GM18526 (cell line): ENCODE results near the gene ZCCHC13.

Experiments
- POLR2A ChIP-seq: IDR thresholded peaks from 3 replicates; pipeline ENCODE4 v1.6.1; 2011; ENCODE audit not compliant: insufficient read length; ENCODE audit errors: extremely low read depth

The ZCCHC13 gene

GRCh38 chrX:74295101-74295500 lies 8.9 kb upstream of the ZCCHC13 start:
- TF ChIP-seq POLR2A, result no peak

- no peak for TF ChIP-seq POLR2A
These were observed 6.2 kb upstream of the ZCCHC13 start for GRCh38 chrX:74297766-74298165.

- TF ChIP-seq POLR2A, result no peak
These were observed 3.1 kb upstream of the ZCCHC13 start for GRCh38 chrX:74300869-74301268.

GRCh38 chrX:74318672-74319071 lies 14.7 kb downstream of the ZCCHC13 start:
- no peak for TF ChIP-seq POLR2A

GRCh38 chrX:74321191-74321590 lies 17.2 kb downstream of the ZCCHC13 start:
- no peak for TF ChIP-seq POLR2A

GRCh38 chrX:74324131-74324530 lies 20.2 kb downstream of the ZCCHC13 start:
- no peak for TF ChIP-seq POLR2A

GRCh38 chrX:74325130-74326059 lies 21.4 kb downstream of the ZCCHC13 start:
- no peak for TF ChIP-seq POLR2A

GRCh38 chrX:74338852-74339251 lies 34.9 kb downstream of the ZCCHC13 start:
- TF ChIP-seq POLR2A, result no peak

GRCh38 chrX:74340051-74340450 lies 36.1 kb downstream of the ZCCHC13 start:
- no peak for TF ChIP-seq POLR2A

GRCh38 chrX:74343343-74344279 lies 39.6 kb downstream of the ZCCHC13 start:
- no peak for TF ChIP-seq POLR2A

GRCh38 chrX:74344280-74344622 lies 40.3 kb downstream of the ZCCHC13 start:
- no peak for TF ChIP-seq POLR2A

- TF ChIP-seq POLR2A, result no peak
These were observed 42.1 kb downstream of the ZCCHC13 start for GRCh38 chrX:74346088-74346487.

- no peak for TF ChIP-seq POLR2A
These were observed 45.4 kb downstream of the ZCCHC13 start for GRCh38 chrX:74349387-74349786.

- no peak for TF ChIP-seq POLR2A
These were observed 47.8 kb downstream of the ZCCHC13 start for GRCh38 chrX:74351760-74352159.

- TF ChIP-seq POLR2A, result no peak
These were observed 50.0 kb downstream of the ZCCHC13 start for GRCh38 chrX:74353984-74354383.
